Measurements from ENCODE around the gene SCAF8.

- TF ChIP-seq CTCF (IDR thresholded peaks at IDR 0.05 in 4 of 5, conservative IDR thresholded peaks at IDR 0.05 in 1 of 5) = no peak
- TF ChIP-seq POLR2A (IDR thresholded peaks at IDR 0.05) = no peak
Measured at GRCh38 chr6:154797857-154798256, 64.6 kb downstream of the SCAF8 start.

Data from gastrocnemius medialis (tissue), 4 donors.